Brain microvascular endothelial cell (primary cell): ENCODE data around the gene SPC24.

ENCODE experiments used
- DNase-seq: peaks from one replicate; pipeline ENCODE4 v3.0.0-alpha.2; 2020
- H3K27ac ChIP-seq: fragments of 250-450 bp; sonication (Bioruptor Pico); 2 replicates; pipeline ENCODE4 v1.5.1; 2020; ENCODE audit warnings: mild to moderate bottlenecking, moderate library complexity
- H3K27me3 ChIP-seq: fragments of 250-450 bp; sonication (Bioruptor Pico); replicated peaks from 2 replicates; pipeline ENCODE4 v1.5.1; 2020; ENCODE audit warnings: mild to moderate bottlenecking
- H3K36me3 ChIP-seq: fragments of 250-450 bp; sonication (Bioruptor Pico); replicated peaks from 2 replicates; pipeline ENCODE4 v1.5.1; 2020; ENCODE audit warnings: mild to moderate bottlenecking
- H3K4me3 ChIP-seq: 2 replicates; pipeline ENCODE4 v1.5.1; 2011; ENCODE audit warnings: low read depth, mild to moderate bottlenecking, control low read depth, low read length, moderate library complexity
- in situ Hi-C: cut with HindIII; loops from 2 replicates; pipeline ENCODE4 v1.10.0; 2017; ENCODE audit warnings: low sequenced_read_pairs, low pct_ligation_motif_present
- TF ChIP-seq, protein P1 (sequence below): IDR thresholded peaks from 2 replicates; pipeline ENCODE4 v1.5.1; 2011; ENCODE audit warnings: low read depth, mild to moderate bottlenecking, moderate library complexity, low read length, control low read depth, inconsistent platforms; ENCODE audit errors: missing control alignments

The SPC24 gene

DNA sequence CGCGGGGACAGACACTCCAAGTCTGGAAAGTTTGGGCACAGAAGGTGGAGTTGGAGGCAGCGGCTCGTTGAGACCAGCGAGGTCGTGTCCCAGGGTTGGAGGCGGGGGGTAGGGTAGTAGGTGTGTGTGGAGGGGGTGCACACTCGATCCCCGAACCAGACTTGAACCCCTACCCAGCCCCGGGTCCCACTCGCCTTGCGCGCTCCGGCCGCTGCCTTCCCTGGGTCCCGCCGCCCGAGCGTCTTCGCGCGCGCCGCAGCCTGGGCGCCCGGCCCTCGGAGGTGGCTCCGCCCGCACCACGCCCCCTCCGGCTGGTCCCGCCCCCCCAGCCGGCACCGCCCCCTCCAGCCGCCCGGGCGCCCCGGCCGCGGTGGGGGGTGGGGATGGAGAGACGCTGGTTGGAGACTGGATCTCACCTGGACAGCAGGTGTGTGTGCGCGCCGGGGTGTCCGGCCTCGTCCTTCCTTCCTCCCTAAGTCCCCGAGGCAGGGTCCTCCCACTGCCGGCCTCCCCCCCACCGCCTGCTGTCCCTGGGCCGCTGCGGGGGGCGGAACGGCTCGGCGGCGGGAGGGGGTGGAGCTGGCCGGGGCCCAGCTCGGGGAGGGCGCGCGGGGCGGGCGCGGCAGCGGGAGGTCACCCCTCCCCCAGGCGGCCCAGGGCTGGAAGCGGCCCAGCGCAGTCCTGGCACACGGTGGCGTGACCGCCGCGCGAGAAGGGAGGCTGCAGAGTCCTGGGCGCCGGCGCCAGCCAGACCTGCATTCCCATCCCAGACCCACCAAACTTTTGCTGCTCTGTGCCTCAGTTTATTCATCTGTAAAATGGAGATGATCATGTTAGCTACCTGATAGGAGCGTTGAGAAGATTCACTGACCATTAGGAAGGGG is 42.0 kb upstream of the SPC24 start, which contains the start of gene KANK2:
KANK2 (minus strand) TSS at position 255 of the 884 bp plus-strand sequence. CDS start 3,034 bp downstream, outside the sequence.
- H3K27ac ChIP-seq = no peak within 1 kb of the TSS
- no peaks in the 10 kb centered on the region for H3K27me3 ChIP-seq
- peak within 1 kb of the TSS; percentile 83 for H3K4me3 ChIP-seq
- peak; percentile 33 for DNase-seq
- peaks cover 18% of the 10 kb centered on the region for H3K36me3 ChIP-seq
- in situ Hi-C loops = no loop called here
- TF ChIP-seq, protein P1, sequence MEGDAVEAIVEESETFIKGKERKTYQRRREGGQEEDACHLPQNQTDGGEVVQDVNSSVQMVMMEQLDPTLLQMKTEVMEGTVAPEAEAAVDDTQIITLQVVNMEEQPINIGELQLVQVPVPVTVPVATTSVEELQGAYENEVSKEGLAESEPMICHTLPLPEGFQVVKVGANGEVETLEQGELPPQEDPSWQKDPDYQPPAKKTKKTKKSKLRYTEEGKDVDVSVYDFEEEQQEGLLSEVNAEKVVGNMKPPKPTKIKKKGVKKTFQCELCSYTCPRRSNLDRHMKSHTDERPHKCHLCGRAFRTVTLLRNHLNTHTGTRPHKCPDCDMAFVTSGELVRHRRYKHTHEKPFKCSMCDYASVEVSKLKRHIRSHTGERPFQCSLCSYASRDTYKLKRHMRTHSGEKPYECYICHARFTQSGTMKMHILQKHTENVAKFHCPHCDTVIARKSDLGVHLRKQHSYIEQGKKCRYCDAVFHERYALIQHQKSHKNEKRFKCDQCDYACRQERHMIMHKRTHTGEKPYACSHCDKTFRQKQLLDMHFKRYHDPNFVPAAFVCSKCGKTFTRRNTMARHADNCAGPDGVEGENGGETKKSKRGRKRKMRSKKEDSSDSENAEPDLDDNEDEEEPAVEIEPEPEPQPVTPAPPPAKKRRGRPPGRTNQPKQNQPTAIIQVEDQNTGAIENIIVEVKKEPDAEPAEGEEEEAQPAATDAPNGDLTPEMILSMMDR = no peak

GRCh38 chr19:11196406-11197287 is 41.1 kb upstream of the SPC24 start:
- no peak for DNase-seq
- H3K27me3 ChIP-seq = no peaks in the 10 kb centered on the region
- no peak overlapping the region for H3K27ac ChIP-seq
- TF ChIP-seq, protein P1 = no peak
- in situ Hi-C loops = no loop called here
- H3K4me3 ChIP-seq = peak overlapping the region; percentile 83
- H3K36me3 ChIP-seq = peaks cover 25% of the 10 kb centered on the region

DNA sequence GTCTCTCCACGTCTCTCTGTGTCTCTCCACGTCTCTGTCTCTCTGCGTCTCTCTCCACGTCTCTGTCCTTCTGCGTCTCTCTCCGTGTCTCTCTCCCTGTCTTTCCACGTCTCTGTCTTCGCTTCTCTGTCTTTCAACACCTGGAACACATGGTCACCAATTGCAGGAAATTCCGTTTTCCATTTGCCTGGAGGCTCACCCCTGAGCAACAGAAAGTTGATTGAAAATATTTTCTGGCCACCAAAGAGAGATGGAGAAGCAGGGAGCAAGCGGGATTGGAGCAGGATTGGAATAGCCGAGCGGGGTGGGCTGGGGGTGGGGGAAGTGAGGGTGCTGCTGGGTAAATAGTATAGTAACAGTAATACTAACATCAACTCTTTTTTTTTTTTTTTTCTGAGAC is 40.1 kb upstream of the SPC24 start:
- DNase-seq = no peak
- H3K27ac ChIP-seq = no peak overlapping the region
- TF ChIP-seq, protein P1 = no peak
- in situ Hi-C loops = no loop called here
- H3K36me3 ChIP-seq = peaks cover 32% of the 10 kb centered on the region
- peak overlapping the region; percentile 30 for H3K4me3 ChIP-seq
- H3K27me3 ChIP-seq = no peaks in the 10 kb centered on the region

- DNase-seq = no peak
- Histone ChIP-seq H3K36me3 (peaks cover 35% of the 10 kb centered on the region), H3K4me3 (peak overlapping the region; percentile 30), H3K27ac (no peak overlapping the region), H3K27me3 (no peaks in the 10 kb centered on the region)
- TF ChIP-seq, protein P1 = no peak
- in situ Hi-C loops = no loop called here
Measured at GRCh38 chr19:11194656-11195558, 39.3 kb upstream of the SPC24 start.

DNA sequence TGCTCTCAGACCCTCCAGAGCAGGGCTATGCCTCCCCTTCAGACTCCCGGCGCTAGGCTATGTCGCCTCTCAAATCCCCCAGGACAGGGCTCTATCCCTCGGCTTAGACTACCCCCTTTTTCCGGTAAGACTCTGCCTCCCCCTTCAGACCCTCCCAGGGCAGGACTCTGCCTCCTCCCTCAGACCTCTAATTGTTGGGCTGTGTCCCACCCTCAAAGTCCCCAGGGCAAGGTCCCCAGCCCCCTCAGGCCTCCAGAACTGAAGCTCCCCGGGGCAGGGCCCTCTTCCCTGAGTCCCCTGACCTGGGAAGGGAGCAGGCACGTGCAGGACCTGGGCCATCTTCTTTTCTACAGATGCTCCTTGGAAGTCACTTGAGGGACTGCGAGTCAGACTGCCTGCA is 38.6 kb upstream of the SPC24 start:
- H3K27me3 ChIP-seq = no peaks in the 10 kb centered on the region
- no peak overlapping the region for H3K4me3 ChIP-seq
- in situ Hi-C loops = no loop called here
- DNase-seq = no peak
- no peak overlapping the region for H3K27ac ChIP-seq
- TF ChIP-seq, protein P1 = no peak
- H3K36me3 ChIP-seq = peaks cover 35% of the 10 kb centered on the region
